Superior temporal gyrus (tissue), 1 donor: ENCODE data around the gene COX15.
"Not testable (repeated sequence)": the region's sequence is repeated elsewhere in the genome, so short reads cannot be mapped to it uniquely, and the experiment has no call there.

Source experiments
- DNase-seq: peaks from one replicate; pipeline ENCODE4 v3.0.0-alpha.2; 2016; ENCODE audit errors: extremely low spot score

COX15 gene

GRCh38 chr10:99740933-99741559 lies 9.1 kb upstream of the COX15 start:
- DNase-seq, result no peak

- no peak for DNase-seq
These were observed 8.3 kb upstream of the COX15 start for GRCh38 chr10:99740260-99740659.

GRCh38 chr10:99734111-99734510 lies 2.2 kb upstream of the COX15 start:
- DNase-seq, result not testable (repeated sequence)

GRCh38 chr10:99733366-99733765 lies 1.4 kb upstream of the COX15 start:
- DNase-seq, result no peak

- no peak for DNase-seq
These were observed 458 bp downstream of the COX15 start for GRCh38 chr10:99731306-99732032.

GRCh38 chr10:99730026-99730425 lies 1.9 kb downstream of the COX15 start:
- no peak for DNase-seq

GRCh38 chr10:99720387-99720786 lies 11.5 kb downstream of the COX15 start:
- DNase-seq, result no peak

GRCh38 chr10:99714446-99714845 lies 17.5 kb downstream of the COX15 start:
- DNase-seq, result no peak

- DNase-seq, result peak; percentile 62
These were observed 20.7 kb downstream of the COX15 start for GRCh38 chr10:99711129-99711719.

GRCh38 chr10:99709480-99710229 lies 22.3 kb downstream of the COX15 start:
- DNase-seq, result no peak

GRCh38 chr10:99708428-99709012 lies 23.4 kb downstream of the COX15 start:
- no peak for DNase-seq

- DNase-seq, result no peak
These were observed 31.3 kb downstream of the COX15 start for GRCh38 chr10:99700649-99701048.

GRCh38 chr10:99698504-99699080 lies 33.3 kb downstream of the COX15 start:
- no peak for DNase-seq

GRCh38 chr10:99695761-99696160 lies 36.2 kb downstream of the COX15 start:
- no peak for DNase-seq

GRCh38 chr10:99693933-99694583 lies 37.9 kb downstream of the COX15 start:
- DNase-seq, result no peak

GRCh38 chr10:99689461-99689860 lies 42.5 kb downstream of the COX15 start:
- DNase-seq, result no peak

- no peak for DNase-seq
These were observed 46.3 kb downstream of the COX15 start for GRCh38 chr10:99685597-99685967.

- no peak for DNase-seq
These were observed 49.2 kb downstream of the COX15 start for GRCh38 chr10:99682752-99683151.
